HepG2 (cell line): ENCODE results near the gene PISD. TPM values are rescaled to one million over a fixed set of nuclear protein-coding genes. Genes with fewer than 3 reads are reported as not detected.
A peak's percentile ranks its signal among the peaks of the same experiment; 100 is the strongest.

Experiments used
- CENPT ChIP-seq: sonication (generic); formaldehyde crosslinking; IDR thresholded peaks from 2 replicates; pipeline ENCODE4 v1.8.0; 2022; ENCODE audit warnings: low read depth, mild to moderate bottlenecking, moderate library complexity, missing genetic modification reagents
- KLF9 ChIP-seq: IDR thresholded peaks from 2 replicates; pipeline ENCODE4 v1.6.1; 2016; ENCODE audit warnings: low read depth
- PBX3 ChIP-seq: sonication (generic); formaldehyde crosslinking; IDR thresholded peaks from 2 replicates; pipeline ENCODE4 v1.8.1; 2023; ENCODE audit warnings: missing genetic modification reagents, inconsistent platforms, borderline replicate concordance
- RBAK ChIP-seq: sonication (generic); formaldehyde crosslinking; IDR thresholded peaks from 2 replicates; pipeline ENCODE4 v1.5.1; 2020; ENCODE audit warnings: mild to moderate bottlenecking, missing genetic modification reagents
- SOX5 ChIP-seq: IDR thresholded peaks from 2 replicates; pipeline ENCODE4 v1.6.1; 2016; ENCODE audit warnings: borderline replicate concordance
- SRF ChIP-seq: IDR thresholded peaks from 2 replicates; pipeline ENCODE4 v1.6.1; 2011; ENCODE audit warnings: mild to moderate bottlenecking, low read depth, low read length, moderate library complexity
- THYN1 ChIP-seq: sonication (generic); formaldehyde crosslinking; IDR thresholded peaks from 2 replicates; pipeline ENCODE4 v1.8.1; 2023; ENCODE audit warnings: low read depth, mild to moderate bottlenecking, moderate library complexity, missing genetic modification reagents, borderline replicate concordance
- U2AF1 ChIP-seq: fragments of 200-400 bp; formaldehyde crosslinking; optimal IDR thresholded peaks from 2 replicates; pipeline ENCODE3; 2017; ENCODE audit warnings: mild to moderate bottlenecking, low read depth, low read length
- XRCC5 ChIP-seq: fragments of 200-400 bp; formaldehyde crosslinking; optimal IDR thresholded peaks from 2 replicates; pipeline ENCODE3; 2017; ENCODE audit warnings: mild to moderate bottlenecking, low read length
- YEATS2 ChIP-seq: sonication (generic); formaldehyde crosslinking; IDR thresholded peaks from 2 replicates; pipeline ENCODE4 v1.4.0; 2020; ENCODE audit warnings: missing genetic modification reagents, borderline replicate concordance
- ZNF180 ChIP-seq: sonication (generic); formaldehyde crosslinking; IDR thresholded peaks from 2 replicates; pipeline ENCODE4 v1.4.0; 2020; ENCODE audit warnings: low read depth, missing genetic modification reagents, borderline replicate concordance
- ZNF589 ChIP-seq: sonication (generic); formaldehyde crosslinking; conservative IDR thresholded peaks from 2 replicates; pipeline ENCODE4 v1.8.0; 2022; ENCODE audit warnings: mild to moderate bottlenecking, moderate library complexity, missing genetic modification reagents
- ZNF674 ChIP-seq: sonication (generic); formaldehyde crosslinking; IDR thresholded peaks from 2 replicates; pipeline ENCODE4 v1.5.0; 2020; ENCODE audit warnings: low read depth, mild to moderate bottlenecking, missing genetic modification reagents
- ZNF768 ChIP-seq: sonication (generic); formaldehyde crosslinking; IDR thresholded peaks from 2 replicates; pipeline ENCODE4 v1.4.0; 2020; ENCODE audit warnings: missing genetic modification reagents
- polyA plus RNA-seq, 8 experiments: library from polyadenylated mRNA; depleted of rRNA in 3 of 8; stranded (reverse) in 7 of 8; unstranded in 1 of 8; fragments of >200 nt; fragmentation: Illumina TruSeq in 4 of 8; extraction: Trizol in 4 of 8; gene quantifications; 2 replicates each; pipeline versions ENCODE4 v1.2.1 to v1.2.3, GENCODE V29; 2011 to 2016; ENCODE audit warnings: low read depth in 4 of 8, missing spikeins in 1 of 8, mixed read lengths in 1 of 8; ENCODE audit not compliant: insufficient read depth in 1 of 8
- total RNA-seq, 5 experiments: library from RNA; depleted of rRNA; stranded (reverse); fragments of >200 nt; fragmentation: Illumina TruSeq; extraction: Trizol; gene quantifications; 2 replicates each; pipeline ENCODE4 v1.2.3, GENCODE V29; 2016; ENCODE audit warnings: low read depth in 1 of 5
- TF ChIP-seq, protein P1 (sequence below): sonication (generic); formaldehyde crosslinking; IDR thresholded peaks from 2 replicates; pipeline ENCODE4 v1.5.0; 2020; ENCODE audit warnings: missing genetic modification reagents
- TF ChIP-seq, protein P2 (sequence below): sonication (generic); formaldehyde crosslinking; IDR thresholded peaks from 2 replicates; pipeline ENCODE4 v1.8.0; 2022; ENCODE audit warnings: mild to moderate bottlenecking, missing genetic modification reagents, moderate library complexity
- TF ChIP-seq, protein P3 (sequence below): sonication (generic); formaldehyde crosslinking; IDR thresholded peaks from 2 replicates; pipeline ENCODE4 v1.5.1; 2020; ENCODE audit warnings: mild to moderate bottlenecking, missing genetic modification reagents, borderline replicate concordance
- TF ChIP-seq, protein P4 (sequence below): sonication (generic); formaldehyde crosslinking; IDR thresholded peaks from 2 replicates; pipeline ENCODE4 v1.4.0; 2020; ENCODE audit warnings: mild to moderate bottlenecking, missing genetic modification reagents
- TF ChIP-seq, protein P5 (sequence below): sonication (generic); formaldehyde crosslinking; IDR thresholded peaks from 2 replicates; pipeline ENCODE4 v1.4.0; 2020; ENCODE audit warnings: mild to moderate bottlenecking, missing genetic modification reagents
- TF ChIP-seq, protein P6 (sequence below): IDR thresholded peaks from 2 replicates; pipeline ENCODE4 v1.6.1; 2016; ENCODE audit warnings: missing compliant biosample characterization, missing genetic modification reagents, borderline replicate concordance

The PISD gene
- total and polyA plus RNA-seq, 2 of the 13 experiments (the other 11 are each of a cell fraction or from before 2014, with no cell fraction given) = 30.1 to 47.7 TPM

DNA sequence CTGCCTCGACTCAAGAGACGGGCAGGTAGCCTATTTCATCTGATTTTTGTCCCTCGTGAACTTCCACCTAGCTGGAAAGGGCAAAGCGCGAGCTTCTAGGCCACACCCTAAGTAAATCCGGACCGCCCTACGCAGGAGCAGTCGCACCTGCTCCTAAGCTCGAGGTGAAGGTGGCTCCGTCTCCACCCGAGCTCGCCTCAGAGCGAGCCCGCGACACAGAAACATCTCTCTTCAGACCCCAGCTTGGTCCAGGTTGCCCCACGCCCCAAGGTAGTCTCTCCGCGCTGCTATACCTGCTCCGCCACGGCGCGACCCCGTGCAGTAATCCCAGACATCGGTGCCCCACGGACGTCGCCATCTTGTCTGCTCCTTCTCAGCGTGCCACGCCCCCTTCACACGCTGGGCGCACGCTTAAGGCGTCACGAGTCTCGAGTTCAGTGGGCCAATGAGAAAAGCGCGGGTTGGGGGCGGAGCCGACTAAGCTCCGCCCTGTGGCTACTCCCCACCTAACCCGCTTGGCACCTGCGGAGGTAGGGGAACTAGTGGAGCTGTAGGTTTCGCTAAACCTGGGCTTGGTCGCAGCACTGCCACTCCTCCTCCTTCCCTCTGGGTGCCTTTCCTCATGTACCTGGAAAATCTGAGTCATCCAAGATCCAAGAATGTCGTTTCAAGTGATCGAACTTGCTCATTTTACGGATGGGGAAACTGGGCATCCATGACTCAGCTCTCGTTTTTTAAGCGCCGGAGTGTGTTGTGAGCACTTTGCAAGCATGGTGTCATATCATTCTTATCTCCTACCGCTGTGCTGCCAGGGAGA lies at the start of gene PISD (continued):
- TF ChIP-seq ZNF768 (peak; percentile 45; the same call in 1 of the 2 replicates), SRF (0 out of 2 replicates have a peak, but pooled peaks have one; percentile 36), KLF9 (CRISPR knock-in tag) (peak; percentile 100), YEATS2 (CRISPR knock-in tag) (peak; percentile 85; the same call in 1 of the 2 replicates), ZNF589 (CRISPR knock-in tag) (peak; percentile 56; the same call in 1 of the 2 replicates), SOX5 (CRISPR knock-in tag) (peak; percentile 59; the same call in 1 of the 2 replicates), ZNF674 (CRISPR knock-in tag) (no peak), RBAK (CRISPR knock-in tag) (no peak), U2AF1 (no peak), CENPT (CRISPR knock-in tag) (no peak), PBX3 (CRISPR knock-in tag) (no peak), XRCC5 (peak; percentile 72), THYN1 (CRISPR knock-in tag) (no peak), ZNF180 (CRISPR knock-in tag) (0 out of 2 replicates have a peak, but pooled peaks have one; percentile 70)
- TF ChIP-seq, protein P1, sequence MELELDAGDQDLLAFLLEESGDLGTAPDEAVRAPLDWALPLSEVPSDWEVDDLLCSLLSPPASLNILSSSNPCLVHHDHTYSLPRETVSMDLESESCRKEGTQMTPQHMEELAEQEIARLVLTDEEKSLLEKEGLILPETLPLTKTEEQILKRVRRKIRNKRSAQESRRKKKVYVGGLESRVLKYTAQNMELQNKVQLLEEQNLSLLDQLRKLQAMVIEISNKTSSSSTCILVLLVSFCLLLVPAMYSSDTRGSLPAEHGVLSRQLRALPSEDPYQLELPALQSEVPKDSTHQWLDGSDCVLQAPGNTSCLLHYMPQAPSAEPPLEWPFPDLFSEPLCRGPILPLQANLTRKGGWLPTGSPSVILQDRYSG (CRISPR knock-in tag) = no peak
- TF ChIP-seq, protein P2, sequence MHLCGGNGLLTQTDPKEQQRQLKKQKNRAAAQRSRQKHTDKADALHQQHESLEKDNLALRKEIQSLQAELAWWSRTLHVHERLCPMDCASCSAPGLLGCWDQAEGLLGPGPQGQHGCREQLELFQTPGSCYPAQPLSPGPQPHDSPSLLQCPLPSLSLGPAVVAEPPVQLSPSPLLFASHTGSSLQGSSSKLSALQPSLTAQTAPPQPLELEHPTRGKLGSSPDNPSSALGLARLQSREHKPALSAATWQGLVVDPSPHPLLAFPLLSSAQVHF (CRISPR knock-in tag) = no peak; the same call in 1 of the 2 replicates
- TF ChIP-seq, protein P3, sequence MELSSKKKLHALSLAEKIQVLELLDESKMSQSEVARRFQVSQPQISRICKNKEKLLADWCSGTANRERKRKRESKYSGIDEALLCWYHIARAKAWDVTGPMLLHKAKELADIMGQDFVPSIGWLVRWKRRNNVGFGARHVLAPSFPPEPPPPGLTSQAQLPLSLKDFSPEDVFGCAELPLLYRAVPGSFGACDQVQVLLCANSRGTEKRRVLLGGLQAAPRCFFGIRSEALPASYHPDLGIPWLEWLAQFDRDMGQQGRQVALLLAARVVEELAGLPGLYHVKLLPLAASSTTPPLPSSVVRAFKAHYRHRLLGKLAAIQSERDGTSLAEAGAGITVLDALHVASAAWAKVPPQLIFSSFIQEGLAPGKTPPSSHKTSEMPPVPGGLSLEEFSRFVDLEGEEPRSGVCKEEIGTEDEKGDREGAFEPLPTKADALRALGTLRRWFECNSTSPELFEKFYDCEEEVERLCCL (CRISPR knock-in tag) = peak; percentile 55; the same call in 1 of the 2 replicates
- TF ChIP-seq, protein P4, sequence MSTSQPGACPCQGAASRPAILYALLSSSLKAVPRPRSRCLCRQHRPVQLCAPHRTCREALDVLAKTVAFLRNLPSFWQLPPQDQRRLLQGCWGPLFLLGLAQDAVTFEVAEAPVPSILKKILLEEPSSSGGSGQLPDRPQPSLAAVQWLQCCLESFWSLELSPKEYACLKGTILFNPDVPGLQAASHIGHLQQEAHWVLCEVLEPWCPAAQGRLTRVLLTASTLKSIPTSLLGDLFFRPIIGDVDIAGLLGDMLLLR (CRISPR knock-in tag) = no peak
- TF ChIP-seq, protein P5, sequence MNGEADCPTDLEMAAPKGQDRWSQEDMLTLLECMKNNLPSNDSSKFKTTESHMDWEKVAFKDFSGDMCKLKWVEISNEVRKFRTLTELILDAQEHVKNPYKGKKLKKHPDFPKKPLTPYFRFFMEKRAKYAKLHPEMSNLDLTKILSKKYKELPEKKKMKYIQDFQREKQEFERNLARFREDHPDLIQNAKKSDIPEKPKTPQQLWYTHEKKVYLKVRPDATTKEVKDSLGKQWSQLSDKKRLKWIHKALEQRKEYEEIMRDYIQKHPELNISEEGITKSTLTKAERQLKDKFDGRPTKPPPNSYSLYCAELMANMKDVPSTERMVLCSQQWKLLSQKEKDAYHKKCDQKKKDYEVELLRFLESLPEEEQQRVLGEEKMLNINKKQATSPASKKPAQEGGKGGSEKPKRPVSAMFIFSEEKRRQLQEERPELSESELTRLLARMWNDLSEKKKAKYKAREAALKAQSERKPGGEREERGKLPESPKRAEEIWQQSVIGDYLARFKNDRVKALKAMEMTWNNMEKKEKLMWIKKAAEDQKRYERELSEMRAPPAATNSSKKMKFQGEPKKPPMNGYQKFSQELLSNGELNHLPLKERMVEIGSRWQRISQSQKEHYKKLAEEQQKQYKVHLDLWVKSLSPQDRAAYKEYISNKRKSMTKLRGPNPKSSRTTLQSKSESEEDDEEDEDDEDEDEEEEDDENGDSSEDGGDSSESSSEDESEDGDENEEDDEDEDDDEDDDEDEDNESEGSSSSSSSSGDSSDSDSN = peak; percentile 78
- TF ChIP-seq, protein P6, sequence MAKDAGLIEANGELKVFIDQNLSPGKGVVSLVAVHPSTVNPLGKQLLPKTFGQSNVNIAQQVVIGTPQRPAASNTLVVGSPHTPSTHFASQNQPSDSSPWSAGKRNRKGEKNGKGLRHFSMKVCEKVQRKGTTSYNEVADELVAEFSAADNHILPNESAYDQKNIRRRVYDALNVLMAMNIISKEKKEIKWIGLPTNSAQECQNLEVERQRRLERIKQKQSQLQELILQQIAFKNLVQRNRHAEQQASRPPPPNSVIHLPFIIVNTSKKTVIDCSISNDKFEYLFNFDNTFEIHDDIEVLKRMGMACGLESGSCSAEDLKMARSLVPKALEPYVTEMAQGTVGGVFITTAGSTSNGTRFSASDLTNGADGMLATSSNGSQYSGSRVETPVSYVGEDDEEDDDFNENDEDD = peak; percentile 26; the same call in 1 of the 2 replicates
